ENCODE data around the gene SPAG5. TPM values are rescaled to one million over a fixed set of nuclear protein-coding genes. Genes with fewer than 3 reads are reported as not detected.

The SPAG5 gene
- total and polyA plus RNA-seq, 10 of the 15 experiments (the other 5 are each of a cell fraction or from before 2014, with no cell fraction given) = 73.5 to 171 (median 106) TPM

- TF ChIP-seq CTCF (IDR thresholded peaks at IDR 0.05 in 2 of 3, conservative IDR thresholded peaks at IDR 0.05 in 1 of 3; ENCODE audit: control insufficient read depth in 2 of 3, extremely low read depth in 1 of 3, insufficient read depth in 1 of 3, low read depth in 3 of 3, low read length in 3 of 3) (peak; percentile 94 to 99 (median 99); a peak in 5 of 6 replicates), SIN3A (IDR thresholded peaks at IDR 0.05; ENCODE audit: low read depth, low read length) (no peak), RFX5 (IDR thresholded peaks at IDR 0.05; ENCODE audit: low read depth, low read length) (no peak), EGR1 (IDR thresholded peaks at IDR 0.05; ENCODE audit: borderline replicate concordance in 1 of 2, low read depth in 2 of 2, low read length in 2 of 2) (no peak), POU2F2 (IDR thresholded peaks at IDR 0.05; ENCODE audit: borderline replicate concordance, low read depth, low read length) (0 out of 3 replicates have a peak, but pooled peaks have one; percentile 9), MLLT1 (IDR thresholded peaks at IDR 0.05) (0 out of 2 replicates have a peak, but pooled peaks have one; percentile 37), RBBP5 (conservative IDR thresholded peaks at IDR 0.05) (no peak), RELB (IDR thresholded peaks at IDR 0.05; ENCODE audit: low read depth) (0 out of 2 replicates have a peak, but pooled peaks have one; percentile 26), NRF1 (conservative IDR thresholded peaks at IDR 0.05; ENCODE audit: low read depth, low read length) (no peak), CHD2 (IDR thresholded peaks at IDR 0.05; ENCODE audit: borderline replicate concordance, low read depth, low read length) (0 out of 2 replicates have a peak, but pooled peaks have one; percentile 16), E4F1 (IDR thresholded peaks at IDR 0.05; ENCODE audit: borderline replicate concordance, partially characterized antibody) (no peak), BHLHE40 (IDR thresholded peaks at IDR 0.05; ENCODE audit: borderline replicate concordance in 1 of 2, low read depth in 2 of 2, low read length in 1 of 2) (peak in 1 of 2 experiments; percentile 77; a peak in 2 of 4 replicates), ETV6 (conservative IDR thresholded peaks at IDR 0.05 in 1 of 2, IDR thresholded peaks at IDR 0.05 in 1 of 2; ENCODE audit: borderline replicate concordance in 1 of 2, low read depth in 1 of 2) (0 out of 4 replicates have a peak, but pooled peaks of 1 of the 2 experiments have one; percentile 39)
These were observed 51.0 kb downstream of the SPAG5 start (continued) for GRCh38 chr17:28547623-28548416.

Measured in GM12878 (cell line).